Tongue (tissue), 2 donors: ENCODE results near the gene STK25. TPM values are rescaled to one million over a fixed set of nuclear protein-coding genes. Genes with fewer than 3 reads are reported as not detected.
"Not testable (repeated sequence)": the region's sequence is repeated elsewhere in the genome, so short reads cannot be mapped to it uniquely, and the experiment has no call there.

Experiments used
- DNase-seq: peaks from one replicate; pipeline ENCODE4 v3.0.0-alpha.2; 2015
- total RNA-seq: library from RNA; depleted of rRNA; stranded (reverse); fragments of >200 nt; gene quantifications from one replicate; pipeline ENCODE4 v1.2.3, GENCODE V29; 2014

The STK25 gene
- total RNA-seq, 1 donor from 2014 or later, result 244 TPM

DNA sequence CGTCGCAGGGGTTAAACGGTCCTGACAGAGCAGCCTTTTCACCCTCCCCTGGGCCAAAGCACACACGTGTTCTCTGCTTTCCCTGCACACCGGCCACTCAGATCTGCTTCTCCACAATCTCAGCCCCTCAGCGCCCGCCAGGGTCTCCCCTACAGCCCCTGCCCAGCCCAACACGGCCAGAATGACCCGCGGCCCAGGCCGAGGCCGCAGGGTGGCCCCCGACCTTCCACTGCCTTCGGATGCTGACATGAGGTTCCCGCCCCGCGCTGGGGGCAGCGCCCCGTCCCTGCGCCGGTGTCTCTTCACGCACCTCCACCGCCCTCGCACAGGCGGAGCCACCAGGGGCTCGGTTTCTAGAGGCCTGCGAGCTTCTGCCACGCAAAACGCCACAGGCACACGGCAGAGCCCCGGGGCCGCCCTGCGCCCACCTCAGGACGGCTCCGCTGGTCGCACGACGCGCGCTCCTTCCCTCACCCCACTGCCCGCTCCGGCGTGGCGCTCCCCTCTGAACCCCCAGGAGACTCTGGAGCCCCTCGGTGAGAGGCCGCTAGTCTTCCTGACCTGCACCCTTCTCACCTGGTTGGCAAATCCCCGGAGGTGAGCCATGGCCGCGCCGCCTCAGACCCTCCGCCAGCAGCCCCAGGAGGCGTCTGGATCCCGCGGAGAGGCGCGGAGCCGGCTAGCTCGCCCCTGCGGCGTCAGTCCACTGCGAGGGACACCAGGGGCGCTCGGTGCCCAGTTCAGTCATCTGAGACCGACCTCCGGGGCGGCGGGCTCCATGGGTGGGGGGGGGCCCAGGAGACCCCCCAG is 749 bp downstream of the STK25 start:
- peak; percentile 65 for DNase-seq

GRCh38 chr2:241506793-241507429 is 1.5 kb downstream of the STK25 start:
- peak; percentile 41 for DNase-seq

DNA sequence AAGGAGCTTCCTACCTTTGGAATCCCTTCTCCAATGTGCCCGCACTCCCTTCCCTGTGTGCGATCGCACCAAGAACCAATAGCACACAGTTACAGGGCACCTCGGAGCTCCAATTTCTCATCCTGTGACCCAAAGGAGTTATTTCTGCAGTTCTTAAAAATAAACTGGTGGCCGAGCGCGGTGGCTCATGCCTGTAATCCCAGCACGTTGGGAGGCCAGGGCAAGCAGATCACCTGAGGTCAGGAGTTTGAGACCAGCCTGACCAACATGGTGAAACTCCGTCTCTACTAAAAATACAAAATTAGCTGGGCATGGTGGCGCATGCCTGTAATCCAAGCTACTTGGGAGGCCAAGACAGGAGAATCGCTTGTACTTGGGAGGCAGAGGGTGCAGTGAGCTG is 2.1 kb downstream of the STK25 start:
- not testable (repeated sequence) for DNase-seq

DNA sequence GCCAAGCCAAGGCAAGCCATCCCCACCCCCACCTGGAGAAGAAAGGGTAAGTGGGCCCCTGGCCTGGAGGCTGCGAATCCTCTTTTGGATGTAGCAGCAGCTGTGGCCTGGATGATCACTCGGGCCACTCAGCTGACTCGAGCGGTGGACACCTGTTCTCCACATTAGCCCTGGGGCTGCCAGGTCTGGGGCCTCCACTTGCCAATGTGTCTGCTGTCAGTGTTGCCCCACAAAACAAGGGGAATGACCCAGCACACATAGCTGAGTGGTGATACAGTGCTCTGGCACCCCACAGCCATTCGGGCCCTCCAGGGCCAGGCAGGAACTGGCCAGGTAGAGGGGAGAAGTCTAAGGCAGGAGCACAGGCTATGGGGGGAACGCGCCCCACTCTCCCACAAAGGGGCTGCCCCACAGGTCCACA is 2.6 kb downstream of the STK25 start:
- peak; percentile 69 for DNase-seq

DNA sequence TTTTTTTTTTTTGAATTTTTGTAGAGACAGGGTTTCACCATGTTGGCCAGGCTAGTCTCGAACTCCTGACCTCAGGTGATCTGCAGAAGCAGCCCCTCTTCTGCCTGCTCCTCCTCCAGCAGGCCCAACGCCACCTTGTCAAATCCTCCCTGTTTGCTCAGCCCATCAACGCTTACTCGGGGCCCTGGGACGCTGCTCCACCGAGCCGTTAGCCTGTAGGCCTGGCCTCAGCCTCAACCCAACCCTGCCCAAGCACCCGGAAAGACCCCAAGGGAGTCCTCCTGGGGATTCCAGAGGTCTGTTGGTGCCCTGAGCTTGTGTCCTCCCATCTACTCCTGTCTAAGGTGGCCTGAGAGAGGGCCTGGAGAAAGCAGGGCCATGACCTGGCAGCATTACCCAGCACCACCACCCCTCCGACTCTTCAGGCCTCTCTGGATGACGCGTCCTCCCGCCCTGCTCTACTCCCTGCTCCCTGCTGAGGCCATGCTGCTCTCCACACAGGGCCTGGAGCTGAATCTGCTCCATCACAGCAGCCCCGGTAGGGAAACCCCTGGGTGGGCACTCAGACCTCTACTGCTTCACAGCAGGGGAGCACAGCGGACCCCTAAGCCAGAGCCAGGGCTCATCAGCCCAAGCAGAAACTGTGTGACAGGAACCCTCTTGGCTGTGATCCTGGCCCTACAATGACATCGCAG is 3.2 kb downstream of the STK25 start:
- no peak for DNase-seq

DNA sequence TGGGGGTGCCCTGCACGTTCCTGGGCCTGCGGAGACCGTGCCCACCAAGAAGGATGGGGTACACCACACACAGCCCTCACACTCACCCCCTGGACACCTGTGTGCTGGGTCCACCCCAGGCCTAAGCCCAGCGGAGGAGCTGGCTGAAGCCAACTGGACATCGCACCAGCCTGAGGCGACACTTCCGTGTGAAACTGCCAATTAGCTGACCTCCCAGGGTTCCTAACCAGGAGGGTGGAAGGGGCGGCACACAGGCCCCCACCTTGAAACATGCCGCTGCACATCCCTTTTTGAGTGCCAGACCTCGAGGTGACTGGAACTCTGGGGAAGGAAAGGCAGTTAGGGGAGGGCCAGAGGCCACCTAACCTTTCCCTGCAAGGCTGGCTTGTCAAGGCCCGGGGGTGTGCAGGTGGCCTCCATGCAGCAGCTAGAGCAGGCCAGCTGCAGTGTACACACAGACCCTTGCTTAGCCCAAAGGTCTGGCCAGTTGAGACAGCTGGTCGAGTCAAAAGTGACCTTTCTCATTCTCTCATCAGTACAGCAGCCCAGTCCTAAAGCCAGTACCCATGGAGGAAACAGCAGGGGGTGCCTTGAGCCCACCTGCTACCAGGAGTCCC is 4.5 kb downstream of the STK25 start:
- DNase-seq, result no peak

- no peak for DNase-seq
These were observed 6.1 kb downstream of the STK25 start for GRCh38 chr2:241502281-241502680.

DNA sequence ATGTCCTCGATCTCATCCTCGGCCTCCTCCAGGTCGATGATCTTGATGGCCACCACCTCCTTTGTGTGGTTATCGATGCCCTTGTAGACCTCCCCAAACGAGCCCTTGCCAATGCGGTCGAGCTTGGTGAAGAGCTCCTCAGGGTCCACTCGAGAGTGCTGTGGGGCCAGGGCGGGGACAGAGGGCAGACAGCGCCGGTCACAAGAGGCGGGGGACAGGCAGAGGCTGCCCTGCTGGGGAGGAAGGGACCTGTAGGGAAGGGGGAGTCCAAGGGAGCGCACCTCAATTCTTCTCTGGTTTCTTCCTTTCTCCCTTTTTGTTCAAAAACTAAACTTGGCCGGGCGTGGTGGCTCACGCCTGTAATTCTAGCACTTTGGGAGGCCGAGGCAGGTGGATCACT is 6.8 kb downstream of the STK25 start:
- no peak for DNase-seq

DNA sequence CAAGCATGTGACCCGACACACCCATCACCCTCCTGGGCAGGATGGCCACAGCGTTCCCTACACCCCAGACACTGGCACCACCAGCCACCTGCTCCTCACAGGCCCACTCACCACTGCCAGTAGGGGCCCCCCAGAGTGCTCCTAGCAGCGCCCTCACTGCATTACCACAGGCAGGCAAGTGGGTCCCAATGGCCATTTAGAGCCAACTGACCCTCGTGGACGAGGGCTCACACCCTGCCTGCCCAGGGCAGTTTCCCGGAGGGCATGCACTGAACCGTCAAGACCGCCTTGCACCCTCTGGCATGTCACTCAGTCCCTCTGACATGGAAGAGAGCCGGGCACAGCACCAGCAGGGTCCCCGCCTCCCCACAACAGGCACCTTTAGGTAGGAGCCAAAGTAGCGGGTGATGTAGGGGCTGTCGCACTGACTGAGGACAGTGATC is 7.3 kb downstream of the STK25 start:
- no peak for DNase-seq

GRCh38 chr2:241500431-241500975 is 7.9 kb downstream of the STK25 start:
- no peak for DNase-seq

- DNase-seq, result no peak
These were observed 8.4 kb downstream of the STK25 start for GRCh38 chr2:241500016-241500415.

- peak; percentile 37 for DNase-seq
These were observed 9.0 kb downstream of the STK25 start for GRCh38 chr2:241499146-241499965.

GRCh38 chr2:241498115-241499070 is 10.0 kb downstream of the STK25 start:
- no peak for DNase-seq

GRCh38 chr2:241496904-241497877 is 11.2 kb downstream of the STK25 start:
- DNase-seq, result no peak

- no peak for DNase-seq
These were observed 12.2 kb downstream of the STK25 start for GRCh38 chr2:241496003-241496707.

DNA sequence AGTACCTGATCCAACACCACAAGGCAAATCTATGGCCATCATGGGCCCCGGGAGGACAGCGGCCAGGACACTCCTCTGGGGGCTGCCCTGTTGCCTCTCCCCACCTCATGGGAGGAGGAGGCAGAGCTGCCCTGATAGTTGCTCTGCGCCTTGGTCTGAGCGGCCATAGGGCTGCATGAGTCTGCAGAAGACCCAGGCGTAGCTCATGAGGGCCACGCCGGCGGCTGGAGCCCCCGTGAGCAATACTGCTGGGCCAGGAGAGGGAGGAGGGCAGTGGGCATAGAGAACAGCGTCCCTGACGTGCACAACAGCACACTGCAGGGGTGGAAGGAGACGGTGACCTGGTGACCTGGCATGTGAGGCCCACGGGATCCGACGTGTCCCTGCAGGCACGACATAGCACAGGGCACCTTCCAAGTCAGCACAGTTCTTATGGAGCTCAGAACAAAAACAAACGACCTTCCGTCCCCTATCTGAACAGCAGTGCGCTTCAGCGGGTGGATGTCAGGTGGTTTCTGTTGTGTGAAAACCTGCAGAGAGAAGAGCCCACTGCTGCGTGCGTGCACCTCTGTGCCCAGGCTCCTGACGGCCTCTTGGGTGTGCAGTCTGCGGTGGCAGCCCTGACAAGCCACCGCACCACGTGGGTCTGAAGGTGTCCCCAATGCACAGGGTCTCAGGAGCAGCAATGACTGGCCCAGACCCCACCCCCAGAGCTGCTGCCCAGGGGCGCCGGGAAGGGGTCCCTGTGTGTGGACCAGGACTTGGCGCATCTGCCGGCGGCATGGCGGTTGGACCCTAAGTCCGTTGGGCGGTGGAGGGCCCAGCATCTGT is 13.0 kb downstream of the STK25 start:
- DNase-seq, result no peak

- DNase-seq, result no peak
These were observed 14.0 kb downstream of the STK25 start for GRCh38 chr2:241494311-241494908.
